ENCODE data around the gene PRR20G. TPM values are rescaled to one million over a fixed set of nuclear protein-coding genes. Genes with fewer than 3 reads are reported as not detected.

Gene PRR20G
- total RNA-seq, 1 donor from 2014 or later, result not detected

Other genes with a start within 250 kb of the PRR20G start
- not detected for gene PRR23E, start 94.9 kb downstream of the PRR20G start, total RNA-seq

All from ureter (tissue), 1 donor.